Measurements from ENCODE around the gene DLX2. TPM values are rescaled to one million over a fixed set of nuclear protein-coding genes. Genes with fewer than 3 reads are reported as not detected.

DLX2 gene
- total RNA-seq (2022; extraction: Qiagen RNA extraction; ENCODE audit: low read depth): 0.61 to 0.89 TPM (median 0.74 TPM) in 5 replicates

DNA sequence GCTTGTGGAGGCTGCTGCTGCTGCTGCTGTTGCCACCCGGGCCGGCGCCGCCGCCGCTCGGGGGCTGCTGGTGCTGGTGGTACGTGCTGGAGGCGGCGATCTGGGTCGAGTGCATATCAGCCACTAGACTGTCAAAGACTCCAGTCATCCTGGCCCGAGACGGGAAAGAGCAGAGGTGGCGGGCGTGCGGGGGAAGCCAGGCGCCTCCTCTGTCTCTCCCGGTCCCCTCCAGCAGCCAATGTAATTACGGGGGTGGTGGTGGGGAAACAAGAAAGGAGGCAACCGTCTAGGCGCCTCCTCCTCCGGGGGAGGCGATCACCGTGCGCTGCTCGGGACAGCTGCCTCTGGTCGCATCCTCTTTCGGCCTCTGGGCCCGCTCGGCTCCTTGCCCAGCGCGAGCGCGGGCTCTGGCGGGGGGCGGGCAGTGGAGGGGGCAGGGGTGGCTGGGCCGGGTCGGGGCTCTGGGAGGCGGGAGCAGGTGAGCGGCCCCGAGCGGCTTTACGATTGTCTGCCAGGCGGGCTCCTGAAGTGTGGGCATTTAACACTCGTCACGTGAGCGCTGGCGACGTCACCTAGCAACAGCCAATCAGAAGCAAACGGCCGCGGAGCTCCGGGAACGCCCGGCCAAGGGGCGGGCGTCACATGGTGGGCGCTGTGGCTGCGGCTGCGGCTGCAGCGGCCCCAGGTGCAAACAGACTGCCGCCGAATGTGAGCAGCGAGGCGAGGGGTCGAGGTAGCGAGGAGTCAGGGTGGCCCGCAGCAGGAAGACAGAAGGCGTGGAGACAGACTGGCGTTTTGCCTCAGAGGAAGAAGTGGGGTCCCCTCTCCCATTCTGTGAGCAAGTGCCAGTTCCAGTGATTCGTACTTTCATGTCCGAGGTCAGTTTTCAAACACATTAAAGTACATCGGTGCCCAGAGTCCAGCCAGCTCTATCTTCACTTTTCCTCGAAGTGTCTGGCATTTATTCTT lies at the start of gene DLX2:
Gene DLX2, minus strand, starts transcription at position 510 of the 969 bp plus-strand sequence. Its CDS starts 362 bp downstream, at position 148.

DNA sequence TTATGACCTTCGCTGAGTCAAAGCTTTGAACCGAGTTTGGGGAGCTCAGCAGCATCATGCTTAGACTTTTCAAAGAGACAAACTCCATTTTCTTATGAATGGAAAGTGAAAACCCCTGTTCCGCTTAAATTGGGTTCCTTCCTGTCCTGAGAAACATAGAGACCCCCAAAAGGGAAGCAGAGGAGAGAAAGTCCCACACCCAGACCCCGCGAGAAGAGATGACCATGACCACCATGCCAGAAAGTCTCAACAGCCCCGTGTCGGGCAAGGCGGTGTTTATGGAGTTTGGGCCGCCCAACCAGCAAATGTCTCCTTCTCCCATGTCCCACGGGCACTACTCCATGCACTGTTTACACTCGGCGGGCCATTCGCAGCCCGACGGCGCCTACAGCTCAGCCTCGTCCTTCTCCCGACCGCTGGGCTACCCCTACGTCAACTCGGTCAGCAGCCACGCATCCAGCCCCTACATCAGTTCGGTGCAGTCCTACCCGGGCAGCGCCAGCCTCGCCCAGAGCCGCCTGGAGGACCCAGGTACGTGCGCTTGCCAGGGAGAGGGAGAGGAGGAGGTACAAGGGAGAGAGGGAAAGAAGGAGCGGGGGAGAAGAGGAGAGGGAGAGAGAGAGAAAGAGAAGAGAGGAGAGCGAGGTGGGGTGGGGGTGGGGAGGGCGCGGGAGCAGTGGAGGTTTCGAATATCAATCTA lies 17.1 kb downstream of the DLX2 start, which contains the start of gene DLX1:
Gene DLX1, plus strand, starts transcription at position 48 of the 700 bp plus-strand sequence. Its CDS starts 171 bp downstream, at position 219.

Other genes with a start within 250 kb of the DLX2 start
- 12.3 to 16.3 TPM (median 14.8 TPM) in 5 replicates for gene SLC25A12, start 208.7 kb downstream of the DLX2 start, total RNA-seq (2022; extraction: Qiagen RNA extraction; ENCODE audit: low read depth)
- 70.1 to 88.9 TPM (median 78.8 TPM) in 5 replicates for gene HAT1, start 180.4 kb downstream of the DLX2 start, total RNA-seq (2022; extraction: Qiagen RNA extraction; ENCODE audit: low read depth)
- gene METAP1D, start 102.9 kb downstream of the DLX2 start, total RNA-seq (2022; extraction: Qiagen RNA extraction; ENCODE audit: low read depth): 2.7 to 3.2 TPM (median 3.0 TPM) in 5 replicates
- 3.6 to 4.2 TPM (median 3.9 TPM) in 5 replicates for gene DLX1, start 17.4 kb downstream of the DLX2 start, total RNA-seq (2022; extraction: Qiagen RNA extraction; ENCODE audit: low read depth)